AG08395 (cell line): ENCODE measurements around the gene ZNF335.
A peak's percentile ranks its signal among the peaks of the same experiment; 100 is the strongest.
"Not testable (repeated sequence)": the region's sequence is repeated elsewhere in the genome, so short reads cannot be mapped to it uniquely, and the experiment has no call there.

Experiments
- DNase-seq: peaks from one replicate; pipeline ENCODE4 v3.0.0; 2012; ENCODE audit warnings: mixed read lengths, low spot score

The ZNF335 gene

DNA sequence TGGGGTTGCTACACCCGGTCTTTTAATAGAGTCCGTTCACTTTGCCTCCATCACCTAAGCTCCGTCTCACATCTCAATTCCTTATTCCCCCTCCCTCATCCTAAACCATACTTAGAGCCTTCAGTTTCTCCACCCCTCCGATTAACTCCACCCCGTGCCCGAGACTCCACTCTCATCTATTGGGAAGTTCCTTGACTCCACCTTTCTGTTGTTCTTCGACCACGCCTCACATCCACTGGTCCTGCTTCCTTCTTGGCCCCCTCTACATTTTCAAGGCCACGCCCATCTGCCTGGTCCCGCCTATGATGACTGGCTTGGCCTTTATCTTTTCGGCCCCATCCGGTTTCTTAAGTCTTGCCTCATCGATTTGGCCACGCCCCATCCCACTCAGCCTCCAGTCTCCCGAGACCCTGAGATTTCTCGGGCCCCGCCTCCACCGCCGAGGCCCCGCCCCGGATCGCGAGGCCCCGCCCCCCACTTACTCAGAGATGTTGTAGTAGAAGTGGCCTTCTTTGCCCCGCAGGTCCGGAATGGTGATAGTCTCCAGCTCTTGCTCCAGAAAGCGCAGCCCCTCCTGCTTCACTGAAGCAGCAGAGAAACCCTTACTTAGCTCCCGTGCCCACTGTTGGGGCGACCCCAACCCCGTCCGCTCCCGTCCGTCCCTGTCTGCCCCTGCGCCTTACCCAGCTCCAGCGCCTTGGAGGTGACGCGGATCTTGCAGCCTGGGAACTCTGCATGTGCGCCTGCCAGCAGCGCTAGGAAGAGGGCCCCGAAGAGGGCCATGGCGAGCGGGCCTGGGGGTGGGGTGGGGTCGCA, 61.1 kb downstream of the ZNF335 start:
- DNase-seq: peak; percentile 99

DNA sequence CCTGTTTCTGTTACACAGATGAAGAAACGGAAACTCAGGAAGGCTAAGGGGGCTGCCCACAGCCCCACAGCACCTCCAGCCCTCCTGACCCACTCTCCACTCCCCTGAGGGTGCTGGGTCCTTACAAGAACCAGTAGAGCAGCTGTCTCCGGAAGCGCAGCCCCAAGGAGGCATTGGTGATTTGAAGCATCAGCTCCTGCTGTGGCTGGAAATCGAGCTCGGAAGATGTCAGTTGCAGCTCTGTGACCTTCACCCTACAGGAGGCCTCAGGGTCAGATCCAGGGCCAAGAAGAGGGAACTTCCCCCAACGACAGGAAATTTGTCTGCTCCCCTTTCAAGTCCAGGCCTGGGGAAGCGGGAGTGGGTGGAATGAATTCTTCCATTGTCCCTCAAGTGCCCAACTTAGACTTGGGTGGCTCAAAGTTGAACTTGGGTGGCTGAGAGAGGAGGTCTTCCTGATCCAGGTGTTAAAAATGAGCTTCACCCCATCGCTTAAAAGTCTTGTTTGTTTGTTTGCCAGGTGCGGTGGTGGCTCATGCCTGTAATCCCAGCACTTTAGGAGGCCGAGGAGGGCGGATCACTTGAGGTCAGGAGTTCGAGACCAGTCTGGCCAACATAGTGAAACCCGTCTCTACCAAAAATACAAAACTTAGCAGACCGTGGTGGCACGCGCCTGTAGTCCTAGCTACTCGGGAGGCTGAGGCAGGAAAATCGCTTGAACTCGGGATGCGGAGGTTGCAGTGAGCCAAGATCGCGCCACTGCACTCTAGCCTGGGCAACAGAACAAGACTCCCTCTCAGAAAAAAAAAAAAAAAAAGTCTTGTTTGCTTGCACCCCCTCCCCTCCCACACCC, 62.0 kb downstream of the ZNF335 start:
- no peak for DNase-seq

DNA sequence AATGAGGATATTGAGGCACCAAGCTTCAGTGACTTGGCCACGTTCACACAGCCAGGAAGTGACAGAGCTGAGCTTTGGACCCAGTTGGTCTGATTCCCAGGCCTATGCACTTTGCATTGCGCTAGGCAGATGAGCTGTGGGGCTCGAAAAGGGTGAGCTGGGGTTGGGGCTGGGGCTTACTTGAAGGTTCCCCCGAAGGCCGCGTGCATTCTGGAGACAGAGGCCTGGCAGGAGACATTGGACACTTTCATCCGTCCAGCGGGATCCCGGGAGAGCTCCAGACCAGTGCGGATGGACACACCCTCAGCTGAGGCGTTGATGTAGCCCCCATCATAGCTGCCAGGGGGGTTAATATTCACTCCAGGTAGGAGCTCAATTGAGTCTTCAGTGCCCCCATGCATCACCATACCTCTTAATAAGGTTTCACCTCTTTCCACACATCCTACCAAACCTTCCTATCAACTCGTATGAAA, 62.6 kb downstream of the ZNF335 start:
- no peak for DNase-seq

DNA sequence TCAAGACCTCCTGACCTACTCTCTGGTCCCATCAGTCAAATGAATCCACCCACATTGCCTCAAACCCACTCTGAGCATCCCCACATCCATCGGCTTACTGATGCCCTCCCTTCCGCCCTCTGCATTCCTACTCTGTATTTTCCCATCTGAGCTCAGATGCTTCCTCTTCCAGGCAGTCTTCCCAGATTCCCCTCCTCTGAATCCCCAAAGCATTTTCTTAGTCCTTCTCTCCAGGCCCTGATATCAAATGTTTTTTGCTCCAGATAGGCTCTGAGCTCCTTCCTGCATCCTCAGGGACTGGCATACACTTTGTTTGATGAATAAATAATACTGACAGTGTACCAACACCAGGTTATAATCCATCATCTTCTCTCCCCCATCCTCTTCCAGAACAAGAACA, 63.9 kb downstream of the ZNF335 start:
- no peak for DNase-seq

DNA sequence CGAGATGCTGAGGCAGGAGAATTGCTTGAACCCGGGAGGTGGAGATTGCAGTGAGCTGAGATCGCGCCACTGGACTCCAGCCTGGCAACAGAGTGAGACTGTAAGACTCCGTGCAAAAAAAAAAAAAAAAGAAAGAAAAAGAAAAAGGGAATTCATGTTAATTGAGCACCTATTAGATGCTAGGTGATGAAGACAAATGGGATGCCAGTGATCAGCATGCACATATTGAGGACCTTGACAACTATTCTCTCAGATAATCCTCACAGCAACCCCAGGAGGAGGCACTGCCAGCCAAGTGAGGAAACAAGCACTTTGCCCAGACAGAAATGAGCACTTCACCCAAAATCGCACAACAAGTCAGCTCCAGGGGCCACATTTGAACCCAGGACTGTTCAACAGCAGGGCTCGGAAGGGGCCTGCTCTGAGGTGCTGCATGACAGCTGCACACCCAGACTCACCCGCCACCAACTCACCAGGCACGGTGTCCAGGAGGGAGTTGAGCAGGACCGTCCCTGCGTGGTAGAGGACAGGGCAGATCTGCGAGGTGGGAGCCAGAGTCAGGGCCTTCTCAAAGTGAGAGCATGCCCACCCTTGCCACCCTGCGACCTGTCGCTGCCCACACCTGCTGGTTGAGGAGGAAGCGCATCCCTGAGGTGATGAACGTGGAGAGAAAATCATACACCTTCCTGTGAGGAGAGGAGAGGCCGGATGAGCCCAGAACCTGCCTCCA, 64.6 kb downstream of the ZNF335 start:
- DNase-seq: no peak

DNA sequence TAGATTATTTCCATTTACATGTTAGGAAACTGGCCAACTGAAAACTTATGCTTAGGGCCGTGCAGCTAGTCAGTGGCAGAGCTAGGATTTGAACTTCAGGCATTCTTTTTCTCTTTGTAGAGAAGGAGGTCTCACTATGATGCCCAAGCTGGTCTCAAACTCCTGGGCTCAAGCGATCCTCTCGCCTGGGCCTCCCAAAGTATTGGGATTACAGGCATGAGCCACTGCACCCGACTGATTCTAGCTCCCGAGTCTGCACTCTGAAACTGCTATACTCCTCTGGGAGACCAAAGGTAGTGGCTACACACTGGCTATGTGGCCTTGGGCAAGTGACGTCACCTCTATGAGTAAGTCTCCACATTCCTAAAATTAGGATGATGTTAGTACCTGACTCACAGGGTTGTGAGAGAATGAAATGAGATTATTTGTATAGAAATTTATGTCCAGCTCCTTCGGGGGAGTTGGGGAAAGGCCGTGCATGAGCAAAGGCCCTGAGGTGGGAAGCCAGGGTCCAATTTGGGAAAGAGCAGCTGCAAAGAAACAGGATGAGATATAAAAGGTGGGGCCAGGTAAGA, 66.4 kb downstream of the ZNF335 start:
- peak; percentile 71 for DNase-seq

DNA sequence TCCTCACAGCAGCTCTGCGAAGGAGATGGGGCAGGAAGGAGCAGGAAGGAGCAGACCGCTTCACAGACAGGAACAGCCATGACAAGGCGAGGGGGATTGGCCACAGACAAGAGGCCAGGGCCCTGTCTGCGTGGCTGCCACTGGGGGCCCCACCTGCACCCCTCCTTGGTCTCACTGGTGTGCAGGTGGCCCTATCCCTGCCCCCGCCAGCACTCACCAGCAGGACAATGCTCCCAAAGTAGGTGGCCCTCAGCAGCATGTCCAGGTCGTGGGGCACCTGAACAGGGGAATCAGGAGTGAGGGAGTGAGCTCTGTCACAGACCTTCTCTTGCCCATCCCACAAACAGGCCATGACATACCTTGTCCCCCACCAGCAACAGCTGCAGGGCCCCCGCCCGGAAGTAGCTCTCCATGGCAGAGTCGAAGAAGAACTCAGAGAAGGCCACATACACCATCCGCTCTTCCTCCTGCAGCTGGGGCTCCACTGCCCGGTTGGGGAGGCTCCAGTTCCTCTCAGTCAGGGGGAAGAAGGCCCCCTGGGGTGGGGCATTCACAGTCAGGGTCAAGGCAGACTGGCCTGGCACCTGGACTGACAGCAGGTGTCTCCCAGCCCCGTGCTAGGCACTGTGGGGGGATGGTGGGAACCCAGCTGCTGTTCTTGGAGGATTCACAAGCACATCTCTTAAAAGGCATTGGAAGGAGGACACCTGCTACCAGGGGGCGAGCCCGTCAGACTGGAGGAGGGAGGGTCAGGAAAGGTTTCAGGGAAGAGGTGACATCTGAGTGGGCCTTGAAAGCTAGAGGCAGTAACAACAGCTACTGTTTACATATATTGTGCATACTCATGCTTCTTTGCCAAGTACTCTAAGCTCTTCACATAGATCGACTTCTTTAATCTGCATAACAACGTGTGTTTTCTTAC, 67.2 kb downstream of the ZNF335 start:
- DNase-seq: no peak

DNA sequence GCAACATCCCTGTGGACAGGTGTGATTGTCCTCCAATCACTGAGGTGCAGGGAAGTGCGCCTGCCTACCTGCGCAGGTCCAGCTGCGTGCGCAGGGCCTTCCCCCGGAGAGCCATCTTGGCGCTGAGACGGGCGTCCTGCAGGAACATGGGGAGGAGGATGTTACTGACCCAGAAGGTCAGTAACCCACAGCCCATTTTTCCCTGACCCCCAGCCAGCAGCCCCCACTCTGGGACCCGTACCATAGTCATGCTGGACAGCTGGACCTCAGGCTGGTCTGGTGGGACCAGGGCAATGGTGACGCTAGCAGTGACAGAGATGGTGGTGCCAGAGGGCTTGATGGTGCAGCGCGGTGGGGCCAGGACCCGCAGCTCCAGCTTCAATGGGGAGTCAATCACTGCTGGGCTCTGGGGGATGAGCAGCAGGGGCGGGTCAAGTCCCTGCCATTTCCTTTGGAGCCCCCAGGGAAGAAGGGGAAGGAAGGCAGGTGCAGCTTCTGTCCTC, 69.8 kb downstream of the ZNF335 start:
- no peak for DNase-seq

DNA sequence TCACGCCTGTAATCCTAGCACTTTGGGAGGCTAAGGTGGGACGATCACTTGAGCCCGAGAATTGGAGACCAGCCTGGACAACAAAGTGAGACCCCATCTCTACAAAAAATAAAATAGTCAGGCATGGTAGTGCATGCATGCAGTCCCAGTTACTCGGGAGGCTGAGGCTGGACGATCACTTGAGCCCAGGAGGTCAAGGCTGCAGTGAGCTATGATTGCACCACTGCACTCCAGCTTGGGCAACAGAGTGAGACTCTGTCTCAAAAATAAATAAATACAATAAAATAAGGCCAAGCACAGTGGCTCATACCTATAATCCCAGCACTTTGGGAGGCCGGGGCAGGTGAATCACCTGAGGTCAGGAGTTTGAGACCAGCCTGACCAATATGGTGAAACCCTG, 70.7 kb downstream of the ZNF335 start:
- DNase-seq: not testable (repeated sequence)

DNA sequence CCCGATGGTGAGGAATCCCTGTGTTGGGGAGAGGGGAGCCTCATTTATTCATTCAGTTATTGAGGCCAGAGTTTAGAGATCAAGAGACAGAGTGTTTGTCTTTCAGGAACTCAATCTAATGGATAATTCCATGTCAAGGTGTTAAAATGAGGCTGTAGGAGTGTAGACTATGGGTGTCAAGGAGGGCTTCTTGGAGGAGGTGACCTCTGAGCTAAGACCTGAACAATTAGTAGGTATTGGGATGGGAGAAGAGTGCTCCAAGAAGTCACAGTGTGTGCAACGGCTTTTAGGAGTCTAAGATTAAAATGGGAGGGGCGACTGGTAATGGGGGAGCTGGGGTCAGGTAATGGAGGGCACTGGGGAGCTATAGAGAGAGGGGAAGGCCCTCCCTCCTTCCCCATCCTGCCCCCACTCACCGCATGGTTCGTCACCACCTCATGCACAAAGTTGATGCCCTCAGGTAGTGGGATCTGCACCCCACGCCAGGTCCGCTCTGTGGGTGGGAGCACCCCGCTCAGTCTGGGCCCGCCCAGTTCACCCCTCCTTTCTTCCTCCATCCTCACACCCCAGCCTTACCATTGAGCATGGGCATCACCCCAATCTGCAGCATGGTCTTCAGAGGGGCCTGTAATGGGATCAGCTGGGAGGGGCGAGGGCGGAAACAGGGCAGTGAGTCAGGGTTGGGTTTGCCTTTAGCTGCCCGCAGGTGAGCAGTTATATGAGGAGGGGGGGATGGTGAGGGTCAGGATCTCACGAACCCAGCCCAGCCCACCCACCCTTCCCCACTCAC, 72.8 kb downstream of the ZNF335 start:
- no peak for DNase-seq
